ENCODE data around the gene STRC. TPM values are rescaled to one million over a fixed set of nuclear protein-coding genes. Genes with fewer than 3 reads are reported as not detected.
"Not testable (repeated sequence)": the region's sequence is repeated elsewhere in the genome, so short reads cannot be mapped to it uniquely, and the experiment has no call there.

STRC gene
- total RNA-seq (2.5 and 4.6 TPM in 2 replicates), polyA plus RNA-seq (0.95 and 5.6 TPM in 2 replicates)

GRCh38 chr15:43618700-43619099 is at the start of gene STRC:
TSS of gene STRC (minus strand) at chr15:43618800. CDS start at chr15:43618722, 78 bp downstream.
- H3K4me1 ChIP-seq (ENCODE audit: low read depth); H3K9me3 ChIP-seq (ENCODE audit: low read depth); H3K27me3 ChIP-seq; H3K36me3 ChIP-seq; DNase-seq (ENCODE audit: low read depth in 1 of 2, low spot score in 1 of 2); H3K4me3 ChIP-seq; H3K27ac ChIP-seq: not testable (repeated sequence)

- DNase-seq (ENCODE audit: low read depth in 1 of 2, low spot score in 1 of 2); H3K36me3 ChIP-seq; H3K9me3 ChIP-seq (ENCODE audit: low read depth); H3K4me3 ChIP-seq; H3K27me3 ChIP-seq; H3K4me1 ChIP-seq (ENCODE audit: low read depth); H3K27ac ChIP-seq: not testable (repeated sequence)
Measured at GRCh38 chr15:43666177-43666576, 47.6 kb upstream of the STRC start.

GRCh38 chr15:43663333-43663732 is 44.7 kb upstream of the STRC start:
- H3K4me3 ChIP-seq; H3K27me3 ChIP-seq; DNase-seq (ENCODE audit: low read depth in 1 of 2, low spot score in 1 of 2): not testable (repeated sequence)

GRCh38 chr15:43662293-43662692 is 43.7 kb upstream of the STRC start:
- not testable (repeated sequence) for H3K4me3 ChIP-seq; H3K4me1 ChIP-seq (ENCODE audit: low read depth); DNase-seq (ENCODE audit: low read depth in 1 of 2, low spot score in 1 of 2); H3K27me3 ChIP-seq; H3K27ac ChIP-seq; H3K9me3 ChIP-seq (ENCODE audit: low read depth); H3K36me3 ChIP-seq

More at GRCh38 chr15:43663333-43663732, 44.7 kb upstream of the STRC start:
- not testable (repeated sequence) for H3K27ac ChIP-seq; H3K36me3 ChIP-seq; H3K9me3 ChIP-seq (ENCODE audit: low read depth); H3K4me1 ChIP-seq (ENCODE audit: low read depth)

GRCh38 chr15:43659727-43660126 is 41.1 kb upstream of the STRC start:
- not testable (repeated sequence) for H3K4me1 ChIP-seq (ENCODE audit: low read depth); H3K9me3 ChIP-seq (ENCODE audit: low read depth); H3K27ac ChIP-seq; DNase-seq (ENCODE audit: low read depth in 1 of 2, low spot score in 1 of 2); H3K36me3 ChIP-seq; H3K4me3 ChIP-seq; H3K27me3 ChIP-seq

GRCh38 chr15:43649430-43649926 is 30.9 kb upstream of the STRC start:
- not testable (repeated sequence) for H3K36me3 ChIP-seq; H3K27me3 ChIP-seq; H3K9me3 ChIP-seq (ENCODE audit: low read depth); H3K4me1 ChIP-seq (ENCODE audit: low read depth); H3K27ac ChIP-seq; DNase-seq (ENCODE audit: low read depth in 1 of 2, low spot score in 1 of 2); H3K4me3 ChIP-seq

- Histone ChIP-seq H3K27ac (no peak within 1 kb of the TSS), H3K27me3 (no peaks in the 10 kb centered on the region), H3K36me3 (no peaks in the 10 kb centered on the region), H3K9me3 (ENCODE audit: low read depth) (no peaks in the 10 kb centered on the region), H3K4me1 (ENCODE audit: low read depth) (no peaks in the 10 kb centered on the region), H3K4me3 (no peak within 1 kb of the TSS)
- no peak for TF ChIP-seq CTCF (IDR thresholded peaks at IDR 0.05; ENCODE audit: low read depth, low read length)
- no peak for DNase-seq (ENCODE audit: low read depth in 1 of 2, low spot score in 1 of 2)
Measured at GRCh38 chr15:43648649-43649429, 30.2 kb upstream of the STRC start, which contains the start of gene CATSPER2. TSS of gene CATSPER2 (minus strand) at chr15:43648844. CDS start at chr15:43648061, 783 bp downstream.

- H3K36me3 ChIP-seq; H3K4me1 ChIP-seq (ENCODE audit: low read depth); H3K4me3 ChIP-seq; H3K27ac ChIP-seq; H3K27me3 ChIP-seq; H3K9me3 ChIP-seq (ENCODE audit: low read depth); DNase-seq (ENCODE audit: low read depth in 1 of 2, low spot score in 1 of 2): not testable (repeated sequence)
Measured at GRCh38 chr15:43638464-43639204, 20.0 kb upstream of the STRC start.

- not testable (repeated sequence) for H3K4me1 ChIP-seq (ENCODE audit: low read depth); DNase-seq (ENCODE audit: low read depth in 1 of 2, low spot score in 1 of 2); H3K27me3 ChIP-seq; H3K36me3 ChIP-seq; H3K27ac ChIP-seq; H3K9me3 ChIP-seq (ENCODE audit: low read depth); H3K4me3 ChIP-seq
Measured at GRCh38 chr15:43626937-43627336, 8.3 kb upstream of the STRC start.

Measured in cardiac muscle cell (in vitro differentiated cells and primary cell).